Caki2 (cell line): ENCODE measurements around the gene ARAF. TPM values are rescaled to one million over a fixed set of nuclear protein-coding genes. Genes with fewer than 3 reads are reported as not detected.

Experiments used
- DNase-seq: peaks from one replicate; pipeline ENCODE4 v3.0.0-alpha.2; 2015; ENCODE audit warnings: low read depth
- in situ Hi-C: cut with HindIII; loops from 2 replicates; pipeline ENCODE4 v1.10.0; 2016; ENCODE audit warnings: low sequenced_read_pairs, low pct_unique_long_range_greater_than_20kb, mixed read lengths
- total RNA-seq: library from RNA; depleted of rRNA; stranded (reverse); fragments of >200 nt; shearing (Covaris generic); gene quantifications from 2 replicates; pipeline ENCODE4 v1.2.3, GENCODE V29; 2014; ENCODE audit warnings: low replicate concordance

ARAF gene
- total RNA-seq, 1 experiment from 2014 or later, result 16.4 TPM

GRCh38 chrX:47561659-47562151, 700 bp downstream of the ARAF start:
- in situ Hi-C loops, result no loop called here
- no peak for DNase-seq

GRCh38 chrX:47562615-47563243, 1.7 kb downstream of the ARAF start:
- DNase-seq, result no peak
- in situ Hi-C loops, result no loop called here

GRCh38 chrX:47563801-47564315, 2.9 kb downstream of the ARAF start:
- in situ Hi-C loops, result no loop called here
- DNase-seq, result no peak

GRCh38 chrX:47564438-47565085, 3.6 kb downstream of the ARAF start:
- in situ Hi-C loops, result no loop called here

GRCh38 chrX:47566841-47567240, 5.8 kb downstream of the ARAF start:
- DNase-seq, result no peak
- in situ Hi-C loops, result no loop called here

More at GRCh38 chrX:47564438-47565085, 3.6 kb downstream of the ARAF start:
- DNase-seq, result no peak

GRCh38 chrX:47568656-47569295, 7.8 kb downstream of the ARAF start:
- no peak for DNase-seq
- in situ Hi-C loops, result no loop called here

GRCh38 chrX:47570794-47571193, 9.8 kb downstream of the ARAF start:
- in situ Hi-C loops, result no loop called here
- no peak for DNase-seq

GRCh38 chrX:47571215-47571614, 10.2 kb downstream of the ARAF start:
- in situ Hi-C loops, result no loop called here

GRCh38 chrX:47571896-47572295, 10.9 kb downstream of the ARAF start:
- DNase-seq, result no peak
- in situ Hi-C loops, result no loop called here

More at GRCh38 chrX:47571215-47571614, 10.2 kb downstream of the ARAF start:
- no peak for DNase-seq

- in situ Hi-C loops, result no loop called here
- DNase-seq, result no peak
Measured at GRCh38 chrX:47572773-47573340, 11.9 kb downstream of the ARAF start.

- no peak for DNase-seq
- in situ Hi-C loops, result no loop called here
Measured at GRCh38 chrX:47573341-47574075, 12.5 kb downstream of the ARAF start.

- in situ Hi-C loops, result no loop called here
- no peak for DNase-seq
Measured at GRCh38 chrX:47574076-47574546, 13.1 kb downstream of the ARAF start.

GRCh38 chrX:47574547-47575301, 13.7 kb downstream of the ARAF start:
- in situ Hi-C loops, result no loop called here

GRCh38 chrX:47576021-47576898, 15.3 kb downstream of the ARAF start:
- in situ Hi-C loops, result no loop called here
- DNase-seq, result no peak

More at GRCh38 chrX:47574547-47575301, 13.7 kb downstream of the ARAF start:
- DNase-seq, result no peak

- no peak for DNase-seq
- in situ Hi-C loops, result no loop called here
Measured at GRCh38 chrX:47577424-47577823, 16.4 kb downstream of the ARAF start.

- DNase-seq, result no peak
- in situ Hi-C loops, result no loop called here
Measured at GRCh38 chrX:47577901-47578300, 16.9 kb downstream of the ARAF start.

GRCh38 chrX:47578692-47579091, 17.7 kb downstream of the ARAF start:
- no peak for DNase-seq
- in situ Hi-C loops, result no loop called here
